ENCODE results near the gene MAPK13.

Gene MAPK13

GRCh38 chr6:36130667-36131510, 576 bp downstream of the MAPK13 start:
- H3K9me3 Mint-ChIP-seq = no peaks in the 10 kb centered on the region
- H3K4me3 Mint-ChIP-seq = peak overlapping the region; percentile 88
- H3K4me1 Mint-ChIP-seq = peaks cover 62% of the 10 kb centered on the region
- H3K27ac Mint-ChIP-seq = peak overlapping the region; percentile 80
- H3K27me3 Mint-ChIP-seq = no peaks in the 10 kb centered on the region
- H3K36me3 Mint-ChIP-seq = peaks cover 10% of the 10 kb centered on the region

GRCh38 chr6:36131511-36132245, 1.4 kb downstream of the MAPK13 start:
- H3K27ac Mint-ChIP-seq = peak overlapping the region; percentile 80
- H3K36me3 Mint-ChIP-seq = peaks cover 12% of the 10 kb centered on the region
- no peaks in the 10 kb centered on the region for H3K9me3 Mint-ChIP-seq
- peak overlapping the region; percentile 88 for H3K4me3 Mint-ChIP-seq
- peaks cover 54% of the 10 kb centered on the region for H3K4me1 Mint-ChIP-seq
- no peaks in the 10 kb centered on the region for H3K27me3 Mint-ChIP-seq

GRCh38 chr6:36132246-36132895, 2.1 kb downstream of the MAPK13 start:
- Mint-ChIP-seq H3K36me3 (peaks cover 12% of the 10 kb centered on the region), H3K4me3 (peak overlapping the region; percentile 88), H3K27ac (peak overlapping the region; percentile 85), H3K27me3 (no peaks in the 10 kb centered on the region), H3K4me1 (peaks cover 47% of the 10 kb centered on the region), H3K9me3 (no peaks in the 10 kb centered on the region)

- H3K36me3 Mint-ChIP-seq = peaks cover 12% of the 10 kb centered on the region
- peaks cover 42% of the 10 kb centered on the region for H3K4me1 Mint-ChIP-seq
- no peaks in the 10 kb centered on the region for H3K27me3 Mint-ChIP-seq
- peak overlapping the region; percentile 85 for H3K27ac Mint-ChIP-seq
- H3K9me3 Mint-ChIP-seq = no peaks in the 10 kb centered on the region
- H3K4me3 Mint-ChIP-seq = no peak overlapping the region
Measured at GRCh38 chr6:36133148-36133547, 2.8 kb downstream of the MAPK13 start.

- Mint-ChIP-seq H3K27ac (peak overlapping the region; percentile 85), H3K4me3 (no peak overlapping the region), H3K9me3 (no peaks in the 10 kb centered on the region), H3K36me3 (peaks cover 12% of the 10 kb centered on the region), H3K27me3 (no peaks in the 10 kb centered on the region), H3K4me1 (peaks cover 35% of the 10 kb centered on the region)
Measured at GRCh38 chr6:36133912-36134311, 3.6 kb downstream of the MAPK13 start.

- Mint-ChIP-seq H3K4me3 (no peak overlapping the region), H3K9me3 (no peaks in the 10 kb centered on the region), H3K4me1 (peaks cover 35% of the 10 kb centered on the region), H3K36me3 (peaks cover 14% of the 10 kb centered on the region), H3K27me3 (no peaks in the 10 kb centered on the region), H3K27ac (no peak overlapping the region)
Measured at GRCh38 chr6:36135053-36135731, 4.9 kb downstream of the MAPK13 start.

GRCh38 chr6:36136034-36136433, 5.7 kb downstream of the MAPK13 start:
- no peaks in the 10 kb centered on the region for H3K9me3 Mint-ChIP-seq
- peaks cover 14% of the 10 kb centered on the region for H3K36me3 Mint-ChIP-seq
- H3K27me3 Mint-ChIP-seq = no peaks in the 10 kb centered on the region
- peaks cover 36% of the 10 kb centered on the region for H3K4me1 Mint-ChIP-seq
- H3K27ac Mint-ChIP-seq = no peak overlapping the region
- no peak overlapping the region for H3K4me3 Mint-ChIP-seq

- H3K36me3 Mint-ChIP-seq = peaks cover 14% of the 10 kb centered on the region
Measured at GRCh38 chr6:36136551-36136950, 6.2 kb downstream of the MAPK13 start.

GRCh38 chr6:36138667-36139066, 8.4 kb downstream of the MAPK13 start:
- Mint-ChIP-seq H3K4me1 (peaks cover 19% of the 10 kb centered on the region), H3K27ac (no peak overlapping the region), H3K27me3 (no peaks in the 10 kb centered on the region), H3K9me3 (no peaks in the 10 kb centered on the region), H3K36me3 (peaks cover 8% of the 10 kb centered on the region), H3K4me3 (no peak overlapping the region)

More at GRCh38 chr6:36136551-36136950, 6.2 kb downstream of the MAPK13 start:
- Mint-ChIP-seq H3K27me3 (no peaks in the 10 kb centered on the region), H3K27ac (peak overlapping the region; percentile 59), H3K4me1 (peaks cover 36% of the 10 kb centered on the region), H3K9me3 (no peaks in the 10 kb centered on the region), H3K4me3 (no peak overlapping the region)

GRCh38 chr6:36139431-36139830, 9.1 kb downstream of the MAPK13 start:
- Mint-ChIP-seq H3K36me3 (peaks cover 6% of the 10 kb centered on the region), H3K4me3 (no peak overlapping the region), H3K4me1 (peaks cover 16% of the 10 kb centered on the region), H3K27me3 (no peaks in the 10 kb centered on the region), H3K9me3 (no peaks in the 10 kb centered on the region), H3K27ac (peak overlapping the region; percentile 84)

- Mint-ChIP-seq H3K4me3 (no peak overlapping the region), H3K4me1 (peaks cover 14% of the 10 kb centered on the region), H3K36me3 (peaks cover 5% of the 10 kb centered on the region), H3K9me3 (no peaks in the 10 kb centered on the region), H3K27ac (peak overlapping the region; percentile 84), H3K27me3 (no peaks in the 10 kb centered on the region)
Measured at GRCh38 chr6:36139991-36140710, 9.8 kb downstream of the MAPK13 start.

GRCh38 chr6:36141091-36141490, 10.8 kb downstream of the MAPK13 start:
- H3K4me3 Mint-ChIP-seq = no peak overlapping the region
- H3K27me3 Mint-ChIP-seq = no peaks in the 10 kb centered on the region
- no peaks in the 10 kb centered on the region for H3K9me3 Mint-ChIP-seq
- peaks cover 13% of the 10 kb centered on the region for H3K4me1 Mint-ChIP-seq
- no peak overlapping the region for H3K27ac Mint-ChIP-seq
- H3K36me3 Mint-ChIP-seq = peaks cover 4% of the 10 kb centered on the region

- no peak overlapping the region for H3K4me3 Mint-ChIP-seq
- peak overlapping the region; percentile 57 for H3K27ac Mint-ChIP-seq
- H3K27me3 Mint-ChIP-seq = no peaks in the 10 kb centered on the region
- peaks cover 17% of the 10 kb centered on the region for H3K4me1 Mint-ChIP-seq
- H3K9me3 Mint-ChIP-seq = no peaks in the 10 kb centered on the region
- peaks cover 2% of the 10 kb centered on the region for H3K36me3 Mint-ChIP-seq
Measured at GRCh38 chr6:36141961-36142360, 11.6 kb downstream of the MAPK13 start.

GRCh38 chr6:36142971-36143838, 12.9 kb downstream of the MAPK13 start:
- H3K27ac Mint-ChIP-seq = peak overlapping the region; percentile 23
- peaks cover 1% of the 10 kb centered on the region for H3K9me3 Mint-ChIP-seq
- H3K4me3 Mint-ChIP-seq = no peak overlapping the region

More at GRCh38 chr6:36142971-36143838, 12.9 kb downstream of the MAPK13 start:
- no peaks in the 10 kb centered on the region for H3K27me3 Mint-ChIP-seq
- H3K36me3 Mint-ChIP-seq = peaks cover 3% of the 10 kb centered on the region
- H3K4me1 Mint-ChIP-seq = peaks cover 27% of the 10 kb centered on the region

Measured in activated naive CD4-positive, alpha-beta T cell treated with anti-CD3 and anti-CD28 coated beads, Interleukin-2, amount 50 U/mL, for 24 hours (primary cell).